Aorta (tissue), 4 donors: ENCODE measurements around the gene MRAP. TPM values are rescaled to one million over a fixed set of nuclear protein-coding genes. Genes with fewer than 3 reads are reported as not detected.

ENCODE experiments used
- polyA plus RNA-seq, 2 donors: library from polyadenylated mRNA; stranded (reverse); fragments of 200-250 nt; gene quantifications; one replicate each; pipeline ENCODE4 v1.2.3, GENCODE V29; 2013
- total RNA-seq, 2 donors: library from RNA; stranded (reverse); fragmentation: NEBNext Ultra II Directional; extraction: Animal tissue kit (Norgen Biotek cat#: 25700); gene quantifications; one replicate each; pipeline ENCODE4 v1.2.1, GENCODE V29; 2021
- donor health status: healthy with polysubstance abuse.
- donor health status: Bipolar disorder and iron deficiency.
- donor health status: DM: no; HTN: no; CAD: no.
- donor health status: DM: yes; HTN: yes; CAD: no.

MRAP gene
- total and polyA plus RNA-seq, 4 donors = 0.38 to 0.42 TPM; not detected in 2

Other genes with a start within 250 kb of the MRAP start
- 1 to 10 TPM; 4.6 to 5.5 TPM for gene MIS18A, start 19.8 kb upstream of the MRAP start, total RNA-seq
- 1 to 10 TPM; 3.3 to 4.8 TPM for gene MIS18A, start 19.8 kb upstream of the MRAP start, polyA plus RNA-seq
- gene URB1, start 94.2 kb downstream of the MRAP start, total RNA-seq = 10 to 100 TPM; 21.2 to 34.2 TPM
- gene URB1, start 94.2 kb downstream of the MRAP start, polyA plus RNA-seq = 1 to 10 TPM; 2.0 to 4.7 TPM
- gene EVA1C, start 113.9 kb downstream of the MRAP start, total RNA-seq = 10 to 100 TPM; 48.6 to 72.6 TPM
- gene EVA1C, start 113.9 kb downstream of the MRAP start, polyA plus RNA-seq = 100 to 1,000 TPM in 1 of 2 donors, 10 to 100 TPM in 1; 40.9 to 105 TPM